Activated CD4-positive, alpha-beta T cell treated with anti-CD3 and anti-CD28 coated beads for 36 hours (primary cell): ENCODE data around the gene ADCY2. TPM values are rescaled to one million over a fixed set of nuclear protein-coding genes. Genes with fewer than 3 reads are reported as not detected.

Experiments
- ATAC-seq: fragments of 200-7000 bp; cut with Tn5 transposase; one replicate; pipeline ENCODE4 v1.10.0; 2021; ENCODE audit warnings: mild to moderate bottlenecking, moderate library complexity
- CTCF ChIA-PET: fragments of 350-600 bp; sonication (Branson Sonifier 250); formaldehyde crosslinking; loops from one replicate; lab custom pipeline; 2021; ENCODE audit warnings: antibody characterized with exemption; lab: Charles Lee
- POLR2A ChIA-PET: fragments of 350-600 bp; sonication (Branson Sonifier 250); formaldehyde crosslinking; loops from one replicate; lab custom pipeline; 2021; ENCODE audit warnings: antibody characterized with exemption, inconsistent platforms; lab: Charles Lee
- DNase-seq: peaks from one replicate; pipeline ENCODE4 v3.0.0-alpha.2; 2020
- H3K27ac Mint-ChIP-seq: one replicate; pipeline ENCODE4 v1.8.0; 2021; ENCODE audit warnings: mixed read lengths
- H3K27me3 Mint-ChIP-seq: one replicate; pipeline ENCODE4 v1.8.0; 2021; ENCODE audit warnings: mixed read lengths
- H3K36me3 Mint-ChIP-seq: one replicate; pipeline ENCODE4 v1.8.0; 2021; ENCODE audit warnings: low read depth, mixed read lengths
- H3K4me1 Mint-ChIP-seq: one replicate; pipeline ENCODE4 v1.8.0; 2021; ENCODE audit warnings: mixed read lengths
- H3K4me3 Mint-ChIP-seq: one replicate; pipeline ENCODE4 v1.8.0; 2021; ENCODE audit warnings: mild to moderate bottlenecking, moderate library complexity, mixed read lengths
- H3K9me3 Mint-ChIP-seq: one replicate; pipeline ENCODE4 v1.8.0; 2021; ENCODE audit warnings: low read depth, mixed read lengths
- intact Hi-C, 2 experiments: fragments of 100-400 bp; cut with DNase I in 1 of 2; cut with micrococcal nuclease in 1 of 2; formaldehyde crosslinking; loops; one replicate each; pipeline versions ENCODE4 v1.14.2 to v1.15.1; 2022 to 2024; cut with DNase I, micrococcal nuclease
- total RNA-seq, 2 experiments: library from RNA; stranded (reverse); gene quantifications; one replicate each; pipeline ENCODE4 v1.2.3, GENCODE V29; 2021

The ADCY2 gene
- total RNA-seq, 2 experiments from 2014 or later: not detected

DNA sequence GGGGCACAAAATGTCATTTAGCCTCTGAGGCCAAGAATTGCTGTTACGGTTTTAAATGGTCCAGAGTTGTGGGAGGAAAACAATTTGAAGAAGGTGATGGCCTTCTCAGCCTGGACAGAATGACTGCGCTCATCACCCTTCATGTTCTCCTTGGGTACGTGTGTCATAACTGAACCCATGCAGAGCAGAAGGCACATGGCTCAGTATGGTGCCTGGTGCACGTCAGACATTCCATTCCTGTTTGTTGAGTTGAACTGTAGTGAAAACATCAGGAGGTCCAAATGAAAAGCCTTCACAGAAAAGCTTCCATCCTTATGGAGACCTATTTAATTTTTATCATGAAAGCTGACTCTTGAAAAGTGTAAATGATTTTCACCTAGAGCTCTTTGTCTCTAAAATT, 321.8 kb downstream of the ADCY2 start:
- H3K27me3 Mint-ChIP-seq: peaks cover 8% of the 10 kb centered on the region
- H3K9me3 Mint-ChIP-seq: no peaks in the 10 kb centered on the region
- intact Hi-C loops: no loop called here
- no peaks in the 10 kb centered on the region for H3K36me3 Mint-ChIP-seq
- H3K4me3 Mint-ChIP-seq: no peak overlapping the region
- POLR2A ChIA-PET: no interaction called here
- CTCF ChIA-PET: no interaction called here
- H3K27ac Mint-ChIP-seq: no peak overlapping the region
- DNase-seq (no peak), ATAC-seq (no peak)
- no peaks in the 10 kb centered on the region for H3K4me1 Mint-ChIP-seq

- Mint-ChIP-seq H3K4me1 (no peaks in the 10 kb centered on the region), H3K27ac (no peak overlapping the region), H3K4me3 (no peak overlapping the region), H3K27me3 (peaks cover 11% of the 10 kb centered on the region), H3K9me3 (no peaks in the 10 kb centered on the region), H3K36me3 (no peaks in the 10 kb centered on the region)
- POLR2A ChIA-PET: no interaction called here
- CTCF ChIA-PET: no interaction called here
- DNase-seq (no peak), ATAC-seq (no peak)
- intact Hi-C loops: no loop called here
Measured at GRCh38 chr5:7728076-7728475, 332.1 kb downstream of the ADCY2 start.

DNA sequence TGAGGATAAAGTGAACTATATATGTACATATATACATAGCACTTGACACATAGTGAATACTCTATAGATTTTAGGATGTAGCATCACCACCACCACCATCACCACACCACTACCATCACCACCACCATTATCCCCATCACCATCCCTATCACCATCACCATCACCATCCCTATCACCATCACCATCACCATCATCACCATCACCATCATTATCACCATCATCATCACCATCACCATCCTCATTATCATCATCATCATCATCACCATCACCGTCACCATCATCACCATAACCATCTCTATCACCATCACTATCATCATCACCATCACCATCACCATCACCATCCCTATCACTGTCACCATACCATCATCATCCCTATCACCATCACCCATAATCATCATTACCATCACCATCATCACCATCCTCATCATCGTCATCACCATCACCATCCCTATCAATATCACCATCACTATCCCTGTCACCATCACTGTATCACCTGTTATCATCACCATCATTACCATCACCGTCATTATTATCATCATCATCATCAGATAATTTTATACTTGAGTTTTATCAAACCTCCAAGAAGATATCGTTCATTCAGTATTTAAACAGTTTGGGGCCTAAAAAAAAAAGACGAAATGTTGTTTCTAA, 345.6 kb downstream of the ADCY2 start:
- no peaks in the 10 kb centered on the region for H3K36me3 Mint-ChIP-seq
- CTCF ChIA-PET: interaction anchor here (0.5 kb wide), 1 partner anchor 17 kb away, joined by 3 read pairs; no protein-coding TSS in a partner anchor
- no peak for DNase-seq
- H3K4me1 Mint-ChIP-seq: no peaks in the 10 kb centered on the region
- no peaks in the 10 kb centered on the region for H3K9me3 Mint-ChIP-seq
- ATAC-seq: no peak
- POLR2A ChIA-PET: no interaction called here
- peaks cover 8% of the 10 kb centered on the region for H3K27me3 Mint-ChIP-seq
- intact Hi-C loops: loop anchor here (10.0 kb wide), 2 partner anchors 667 to 917 kb away; no protein-coding TSS in a partner anchor
- H3K4me3 Mint-ChIP-seq: no peak overlapping the region
- H3K27ac Mint-ChIP-seq: no peak overlapping the region

DNA sequence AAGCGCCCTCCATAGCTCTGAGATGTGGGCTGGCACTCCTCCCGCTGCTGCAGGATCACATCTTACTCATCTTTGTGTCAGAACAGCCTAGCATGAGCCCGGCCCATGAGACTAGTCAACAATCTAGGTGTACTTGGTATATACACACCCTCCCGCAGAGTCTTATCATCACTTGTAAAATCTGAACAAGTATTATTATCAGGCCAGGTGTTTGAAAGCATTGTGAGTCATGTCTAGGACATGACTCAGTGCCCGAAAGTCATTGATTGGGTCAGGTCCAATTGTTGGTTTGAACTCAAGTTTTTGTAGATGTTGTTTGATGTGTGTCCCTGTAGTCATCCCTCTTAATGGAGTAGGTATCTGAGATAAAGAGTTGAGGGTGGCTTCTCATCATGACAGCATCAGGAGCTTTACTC, 346.3 kb downstream of the ADCY2 start:
- peak; percentile 55 for ATAC-seq
- intact Hi-C loops: loop anchor here (10.0 kb wide), 2 partner anchors 667 to 917 kb away; no protein-coding TSS in a partner anchor
- CTCF ChIA-PET: interaction anchor here (1.2 kb wide), 1 partner anchor 17 kb away, joined by 3 read pairs; no protein-coding TSS in a partner anchor
- peak; percentile 6 for DNase-seq
- POLR2A ChIA-PET: no interaction called here
- Mint-ChIP-seq H3K9me3 (no peaks in the 10 kb centered on the region), H3K36me3 (no peaks in the 10 kb centered on the region), H3K4me3 (no peak overlapping the region), H3K27me3 (peaks cover 11% of the 10 kb centered on the region), H3K27ac (no peak overlapping the region), H3K4me1 (no peaks in the 10 kb centered on the region)

DNA sequence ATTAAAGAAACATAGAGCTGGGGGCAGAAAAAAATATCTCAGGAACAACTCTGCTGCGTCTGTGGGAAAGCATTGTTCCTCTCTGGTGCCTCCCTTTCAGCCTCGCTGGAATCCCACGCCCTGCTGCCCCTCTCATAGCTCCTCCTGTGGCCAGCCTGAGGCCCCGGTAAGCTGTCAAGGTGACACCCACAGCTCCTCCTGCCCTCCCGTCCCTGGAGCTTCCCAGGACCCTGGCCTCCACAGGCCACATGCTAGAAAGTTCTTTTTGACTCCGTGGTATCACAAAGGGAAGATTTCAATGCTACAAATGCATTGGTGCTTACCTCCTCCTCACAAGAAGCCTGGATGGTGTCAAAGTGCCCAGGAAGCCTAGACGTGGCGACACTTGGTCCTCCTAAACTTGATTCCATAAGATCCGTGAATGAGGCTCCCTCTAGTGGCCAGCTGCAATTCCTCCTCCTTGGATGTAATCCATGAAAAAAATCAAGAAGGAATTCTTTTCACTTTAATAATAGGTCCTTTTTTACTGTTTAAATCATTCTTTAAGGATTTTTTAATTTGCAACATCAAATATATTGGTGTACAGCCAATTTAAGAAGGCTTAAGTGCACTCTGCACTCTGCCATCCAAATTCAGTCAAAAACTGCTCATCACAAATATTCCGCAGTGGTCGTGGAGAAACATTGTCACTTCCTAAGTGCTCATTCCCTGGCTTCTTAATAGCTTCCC, 350.1 kb downstream of the ADCY2 start:
- Mint-ChIP-seq H3K4me1 (no peaks in the 10 kb centered on the region), H3K4me3 (no peak overlapping the region), H3K27ac (no peak overlapping the region), H3K27me3 (peaks cover 8% of the 10 kb centered on the region), H3K36me3 (no peaks in the 10 kb centered on the region), H3K9me3 (no peaks in the 10 kb centered on the region)
- no peak for ATAC-seq
- intact Hi-C loops: loop anchor here (2.0 to 10.0 kb wide), 5 partner anchors 485 to 981 kb away; no protein-coding TSS in a partner anchor
- ChIA-PET POLR2A (interaction anchor here (0.6 kb wide), 1 partner anchor 1696 kb away, joined by 6 read pairs; no protein-coding TSS in a partner anchor), CTCF (interaction anchor here (0.6 to 1.6 kb wide), 10 partner anchors 9 to 1242 kb away, joined by 3 to 7 read pairs (median 3); no protein-coding TSS in a partner anchor)
- DNase-seq: peak; percentile 69

DNA sequence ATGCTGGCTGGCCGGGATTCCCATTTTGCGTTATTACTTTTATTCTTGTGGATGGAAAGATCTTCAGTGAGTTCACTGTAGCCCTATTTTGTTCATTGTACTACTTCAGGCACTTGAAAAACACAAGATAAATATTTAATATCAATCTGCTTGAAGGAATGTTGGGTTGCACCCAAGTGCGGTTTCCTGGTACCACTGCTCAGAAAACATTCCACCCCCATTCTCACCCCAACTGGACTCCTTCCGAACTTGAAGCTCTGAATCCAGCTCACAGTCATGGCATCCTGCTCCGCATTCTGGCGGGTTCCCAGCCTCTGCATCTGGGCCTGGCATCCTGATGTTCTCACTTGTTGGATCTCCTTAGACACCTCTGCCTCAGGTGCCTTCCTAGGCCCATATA, 351.8 kb downstream of the ADCY2 start:
- Mint-ChIP-seq H3K36me3 (no peaks in the 10 kb centered on the region), H3K4me1 (no peaks in the 10 kb centered on the region), H3K27me3 (peaks cover 12% of the 10 kb centered on the region), H3K27ac (no peak overlapping the region), H3K9me3 (no peaks in the 10 kb centered on the region), H3K4me3 (no peak overlapping the region)
- ATAC-seq (no peak), DNase-seq (no peak)
- POLR2A ChIA-PET: no interaction called here
- CTCF ChIA-PET: no interaction called here
- intact Hi-C loops: loop anchor here (2.0 to 10.0 kb wide), 5 partner anchors 487 to 983 kb away; no protein-coding TSS in a partner anchor

- no peaks in the 10 kb centered on the region for H3K36me3 Mint-ChIP-seq
- ATAC-seq (no peak), DNase-seq (no peak)
- H3K4me3 Mint-ChIP-seq: no peak overlapping the region
- no peaks in the 10 kb centered on the region for H3K4me1 Mint-ChIP-seq
- ChIA-PET CTCF (no interaction called here), POLR2A (no interaction called here)
- H3K27me3 Mint-ChIP-seq: peaks cover 19% of the 10 kb centered on the region
- H3K9me3 Mint-ChIP-seq: no peaks in the 10 kb centered on the region
- intact Hi-C loops: loop anchor here (5.0 to 10.0 kb wide), 3 partner anchors 675 to 927 kb away; no protein-coding TSS in a partner anchor
- no peak overlapping the region for H3K27ac Mint-ChIP-seq
Measured at GRCh38 chr5:7749626-7750025, 353.7 kb downstream of the ADCY2 start.

GRCh38 chr5:7751874-7752273, 355.9 kb downstream of the ADCY2 start:
- CTCF ChIA-PET: no interaction called here
- no peak overlapping the region for H3K4me3 Mint-ChIP-seq
- no peak overlapping the region for H3K27ac Mint-ChIP-seq
- DNase-seq (no peak), ATAC-seq (no peak)
- intact Hi-C loops: no loop called here
- no peaks in the 10 kb centered on the region for H3K9me3 Mint-ChIP-seq
- no peaks in the 10 kb centered on the region for H3K36me3 Mint-ChIP-seq
- peaks cover 29% of the 10 kb centered on the region for H3K27me3 Mint-ChIP-seq
- POLR2A ChIA-PET: no interaction called here
- H3K4me1 Mint-ChIP-seq: no peaks in the 10 kb centered on the region

DNA sequence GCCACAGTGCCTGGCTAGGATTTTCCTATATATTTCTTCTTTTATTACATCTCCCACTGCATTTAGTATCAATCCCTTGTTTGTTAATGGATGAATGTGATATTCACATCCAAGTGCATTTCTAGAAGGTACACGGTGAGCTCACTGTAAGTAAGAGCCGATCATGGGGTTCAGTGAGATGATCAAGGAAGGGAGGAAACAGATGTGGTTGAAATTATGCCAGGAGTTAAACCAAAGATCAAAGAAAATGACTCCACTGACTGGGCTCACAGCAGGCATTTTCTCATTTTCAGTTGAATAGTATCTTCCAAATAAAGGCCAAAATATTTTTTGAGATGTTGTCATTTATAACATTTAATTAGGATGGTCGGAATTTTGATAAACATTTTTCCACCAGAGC, 357.2 kb downstream of the ADCY2 start:
- DNase-seq (no peak), ATAC-seq (no peak)
- Mint-ChIP-seq H3K4me3 (no peak overlapping the region), H3K9me3 (no peaks in the 10 kb centered on the region), H3K36me3 (no peaks in the 10 kb centered on the region), H3K27me3 (peaks cover 26% of the 10 kb centered on the region), H3K27ac (no peak overlapping the region), H3K4me1 (no peaks in the 10 kb centered on the region)
- intact Hi-C loops: no loop called here
- POLR2A ChIA-PET: no interaction called here
- CTCF ChIA-PET: no interaction called here

DNA sequence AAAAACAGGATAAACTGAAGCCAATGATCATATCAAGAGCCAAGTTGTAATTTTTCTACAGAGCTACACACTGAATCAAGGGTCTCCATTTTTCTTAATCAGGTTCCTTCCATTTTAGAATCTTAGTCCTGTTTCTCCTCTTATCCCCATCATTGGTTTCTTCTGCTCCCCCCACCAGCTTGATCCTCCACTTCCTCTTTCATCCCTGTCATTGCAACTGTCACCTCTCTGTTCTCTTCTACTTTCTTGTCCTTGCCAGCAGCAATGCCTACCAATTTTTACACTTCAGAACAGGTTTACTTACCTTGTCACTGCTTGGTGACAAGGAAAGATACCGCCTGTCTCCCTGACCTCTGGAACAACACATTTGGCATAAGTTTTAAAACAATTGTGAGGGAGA, 357.7 kb downstream of the ADCY2 start:
- Mint-ChIP-seq H3K27ac (no peak overlapping the region), H3K27me3 (peaks cover 27% of the 10 kb centered on the region), H3K9me3 (no peaks in the 10 kb centered on the region), H3K36me3 (no peaks in the 10 kb centered on the region), H3K4me1 (no peaks in the 10 kb centered on the region), H3K4me3 (no peak overlapping the region)
- POLR2A ChIA-PET: no interaction called here
- CTCF ChIA-PET: interaction anchor here (1.9 kb wide), 1 partner anchor 8 kb away, joined by 7 read pairs; no protein-coding TSS in a partner anchor
- DNase-seq: no peak
- intact Hi-C loops: no loop called here
- ATAC-seq: no peak

DNA sequence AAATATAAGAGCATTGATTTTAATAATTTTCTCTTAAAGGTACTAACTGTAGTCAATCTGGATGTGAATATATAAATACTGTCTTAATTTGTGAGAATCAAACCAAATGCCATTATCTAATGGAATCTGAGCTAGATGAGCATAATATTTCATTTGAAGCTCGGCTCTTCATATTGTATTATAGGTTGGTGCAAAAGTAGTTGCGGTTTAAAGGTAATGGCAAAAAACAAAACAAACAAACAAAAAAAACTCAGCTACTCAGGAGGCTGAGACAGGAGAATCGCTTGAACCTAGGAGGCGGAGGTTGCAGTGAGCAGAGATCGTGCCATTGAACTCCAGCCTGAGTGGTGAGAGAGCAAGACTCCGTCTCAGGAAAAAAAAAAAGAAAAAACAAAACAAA, 358.6 kb downstream of the ADCY2 start:
- ATAC-seq (no peak), DNase-seq (no peak)
- Mint-ChIP-seq H3K36me3 (no peaks in the 10 kb centered on the region), H3K4me1 (no peaks in the 10 kb centered on the region), H3K27ac (no peak overlapping the region), H3K27me3 (peaks cover 29% of the 10 kb centered on the region), H3K4me3 (no peak overlapping the region), H3K9me3 (no peaks in the 10 kb centered on the region)
- intact Hi-C loops: loop anchor here in 1 of 2 experiments (2.0 kb wide), 1 partner anchor 494 kb away; no protein-coding TSS in a partner anchor
- POLR2A ChIA-PET: no interaction called here
- CTCF ChIA-PET: interaction anchor here (0.9 to 1.9 kb wide), 2 partner anchors 9 to 988 kb away, joined by 3 to 7 read pairs; no protein-coding TSS in a partner anchor
